HepG2 (cell line): ENCODE measurements around the gene IPPK. TPM values are rescaled to one million over a fixed set of nuclear protein-coding genes. Genes with fewer than 3 reads are reported as not detected.

ENCODE experiments used
- ATAC-seq: fragments of 200-7000 bp; cut with Tn5 transposase; 3 replicates; pipeline ENCODE4 v1.9.1; 2020; ENCODE audit warnings: mild to moderate bottlenecking, moderate library complexity
- BruUV-seq: library from RNA; stranded (reverse); fragments of 400-500 nt; replicated peaks from 2 replicates; lab custom pipeline; 2021; lab: Mats Ljungman, UMichigan
- CTCF ChIA-PET: fragments of 300-600 bp; formaldehyde crosslinking; extraction: SDS; loops from one replicate; lab custom pipeline; 2021; ENCODE audit warnings: low total read pairs, inconsistent platforms, low intra/inter-chr PET ratio; lab: Yijun Ruan, JAX
- POLR2A ChIA-PET: fragments of 350-600 bp; sonication (Branson Sonifier 250); formaldehyde crosslinking; loops from one replicate; lab custom pipeline; 2020; ENCODE audit warnings: antibody characterized with exemption, inconsistent platforms; lab: Yijun Ruan, JAX
- DNase-seq: peaks from one replicate; pipeline ENCODE4 v3.0.0-alpha.2; 2015; ENCODE audit warnings: low spot score
- FAIRE-seq: peaks from 3 replicates; lab custom pipeline; 2011; peaks lifted over from hg19 to GRCh38; lab: Jason Lieb, UNC
- H2AFZ ChIP-seq: one replicate; pipeline ENCODE4 v1.6.1; 2011; ENCODE audit warnings: low read length, inconsistent platforms
- H3K27ac ChIP-seq: fragments of 300-600 bp; 3 replicates; pipeline ENCODE4 v1.8.0; 2011; ENCODE audit warnings: mixed run types, mild to moderate bottlenecking, mixed read lengths, low read length, inconsistent platforms; ENCODE audit not compliant: insufficient read depth; ENCODE audit errors: extremely low read length
- H3K27me3 ChIP-seq, 2 experiments: fragments of 200-600 bp in 1 of 2; 2 replicates in 1 of 2; 3 replicates in 1 of 2; pipeline versions ENCODE4 v1.6.0 to v1.8.0; 2011; ENCODE audit warnings: low read length in 2 of 2, mild to moderate bottlenecking in 2 of 2, moderate library complexity in 2 of 2, inconsistent platforms in 1 of 2; ENCODE audit not compliant: insufficient read depth in 2 of 2, control insufficient read depth in 1 of 2
- H3K36me3 ChIP-seq, 2 experiments: fragments of 200-600 bp in 1 of 2; replicated peaks in 1 of 2; 2 replicates in 1 of 2; 3 replicates in 1 of 2; pipeline versions ENCODE4 v1.5.1 to v1.8.0; 2011; ENCODE audit warnings: low read length in 2 of 2, inconsistent platforms in 1 of 2; ENCODE audit not compliant: insufficient read depth in 2 of 2, control insufficient read depth in 1 of 2
- H3K4me1 ChIP-seq: 2 replicates; pipeline ENCODE4 v1.5.1; 2012; ENCODE audit warnings: low read length, inconsistent platforms; ENCODE audit not compliant: insufficient read depth
- H3K4me2 ChIP-seq: 2 replicates; pipeline ENCODE4 v1.6.0; 2011; ENCODE audit warnings: low read depth, low read length, inconsistent platforms
- H3K4me3 ChIP-seq, 3 experiments: fragments of 200-600 bp in 1 of 3; sonication (generic), shearing (Covaris generic) in 1 of 3; replicated peaks in 1 of 3; 2 replicates each; pipeline ENCODE4 v1.5.1; 2011 to 2016; ENCODE audit warnings: low read length in 3 of 3, inconsistent platforms in 2 of 3, low read depth in 2 of 3, mild to moderate bottlenecking in 2 of 3, control low read depth in 1 of 3, mixed read lengths in 1 of 3; ENCODE audit not compliant: insufficient read depth in 1 of 3
- H3K79me2 ChIP-seq: one replicate; pipeline ENCODE4 v1.6.1; 2011; ENCODE audit warnings: low read length, inconsistent platforms; ENCODE audit not compliant: insufficient read depth
- H3K9ac ChIP-seq: 2 replicates; pipeline ENCODE4 v1.6.0; 2011; ENCODE audit warnings: mild to moderate bottlenecking, low read depth, low read length, inconsistent platforms; ENCODE audit not compliant: insufficient read depth
- H3K9me3 ChIP-seq: 2 replicates; pipeline ENCODE4 v1.5.1; 2012; ENCODE audit warnings: mild to moderate bottlenecking, low read length
- H4K20me1 ChIP-seq: 2 replicates; pipeline ENCODE4 v1.6.0; 2011; ENCODE audit warnings: inconsistent platforms, mild to moderate bottlenecking, low read length, moderate library complexity; ENCODE audit not compliant: insufficient read depth
- POLR2AphosphoS2 ChIP-seq: IDR thresholded peaks from 2 replicates; pipeline ENCODE4 v1.6.1; 2011; ENCODE audit warnings: low read depth, low read length, improper control_type of control experiment
- SP4 ChIP-seq: sonication (generic); formaldehyde crosslinking; IDR thresholded peaks from 2 replicates; pipeline ENCODE4 v1.8.1; 2023; ENCODE audit warnings: mild to moderate bottlenecking, missing genetic modification reagents
- ZNF383 ChIP-seq: sonication (generic); formaldehyde crosslinking; IDR thresholded peaks from 2 replicates; pipeline ENCODE4 v1.4.0; 2020; ENCODE audit warnings: missing genetic modification reagents, mild to moderate bottlenecking, borderline replicate concordance
- ZNF672 ChIP-seq: sonication (generic); formaldehyde crosslinking; IDR thresholded peaks from 2 replicates; pipeline ENCODE4 v1.8.1; 2022; ENCODE audit warnings: missing genetic modification reagents
- WGBS: methylation state at CpG from one replicate; pipeline ENCODE4 v1.1.6; 2017; ENCODE audit warnings: low lambda C conversion rate; 5-methylcytosine and 5-hydroxymethylcytosine counted together
- in situ Hi-C: cut with HindIII; loops from 2 replicates; pipeline ENCODE4 v1.10.0; 2017; ENCODE audit warnings: low pct_unique_long_range_greater_than_20kb; ENCODE audit not compliant: extremely low pct_ligation_motif_present
- intact Hi-C: fragments of 100-400 bp; cut with micrococcal nuclease; formaldehyde crosslinking; loops from one replicate; pipeline ENCODE4 v1.10.0; 2022; ENCODE audit not compliant: unreplicated experiment
- polyA plus RNA-seq, 8 experiments: library from polyadenylated mRNA; depleted of rRNA in 3 of 8; stranded (reverse) in 7 of 8; unstranded in 1 of 8; fragments of >200 nt; fragmentation: Illumina TruSeq in 4 of 8; extraction: Trizol in 4 of 8; gene quantifications; 2 replicates each; pipeline versions ENCODE4 v1.2.1 to v1.2.3, GENCODE V29; 2011 to 2016; ENCODE audit warnings: low read depth in 4 of 8, missing spikeins in 1 of 8, mixed read lengths in 1 of 8; ENCODE audit not compliant: insufficient read depth in 1 of 8
- total RNA-seq, 5 experiments: library from RNA; depleted of rRNA; stranded (reverse); fragments of >200 nt; fragmentation: Illumina TruSeq; extraction: Trizol; gene quantifications; 2 replicates each; pipeline ENCODE4 v1.2.3, GENCODE V29; 2016; ENCODE audit warnings: low read depth in 1 of 5
- TF ChIP-seq, protein P1 (sequence below): sonication (generic); formaldehyde crosslinking; IDR thresholded peaks from 2 replicates; pipeline ENCODE4 v1.4.0; 2020; ENCODE audit warnings: mild to moderate bottlenecking, missing genetic modification reagents

IPPK gene
- total and polyA plus RNA-seq, 2 of the 13 experiments (the other 11 are each of a cell fraction or from before 2014, with no cell fraction given) = 9.9 to 14.1 TPM

DNA sequence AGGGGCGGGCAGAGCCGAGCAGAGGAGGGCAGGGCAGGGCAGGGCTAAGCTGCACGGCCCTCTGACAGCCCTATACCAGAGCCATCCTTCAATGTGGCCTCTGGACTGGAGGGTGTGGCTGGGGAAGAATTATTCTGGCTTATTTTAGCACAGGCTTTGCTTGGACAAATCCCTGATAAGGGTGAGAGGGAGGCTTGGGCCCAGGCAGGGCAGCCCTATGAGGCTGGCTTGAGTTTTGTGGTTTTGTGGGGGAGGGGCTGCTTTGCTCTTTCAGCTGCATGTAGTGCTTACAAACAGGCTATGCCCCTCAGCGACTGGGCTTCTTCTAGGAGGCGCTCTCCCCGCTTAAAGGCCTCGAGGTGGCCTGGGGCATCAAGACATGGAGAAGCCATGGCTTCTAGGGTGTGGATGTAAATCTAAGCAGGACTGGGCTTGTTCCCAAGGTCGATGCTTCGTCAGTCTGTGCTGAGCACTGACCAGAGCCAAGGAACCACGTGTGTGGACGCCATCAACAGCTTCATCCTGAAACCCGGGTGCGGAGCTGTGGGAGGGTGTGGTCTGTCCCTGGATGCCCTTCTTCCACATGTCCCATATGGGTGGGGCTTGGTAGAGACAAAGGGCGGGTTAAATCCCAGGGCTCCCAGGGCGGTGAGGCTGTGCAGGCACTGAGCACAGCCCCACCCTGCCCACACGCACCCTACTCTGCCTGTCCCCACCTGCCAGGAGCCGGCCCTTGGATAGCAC is 45.7 kb upstream of the IPPK start:
- ChIA-PET POLR2A (no interaction called here), CTCF (interaction anchor here (2.5 kb wide), 1 partner anchor 75 kb away, joined by 41 read pairs; no protein-coding TSS in a partner anchor)
- ATAC-seq (no peak), DNase-seq (no peak), FAIRE-seq (no peak)
- no TSS peak for BruUV-seq
- H3K4me3 ChIP-seq = no peak overlapping the region
- no peaks in the 10 kb centered on the region for H3K4me1 ChIP-seq
- no peaks in the 10 kb centered on the region; the same call in 1 of the 2 replicates for H4K20me1 ChIP-seq
- H3K4me2 ChIP-seq = no peak overlapping the region
- H3K27me3 ChIP-seq = no peaks in the 10 kb centered on the region
- no peaks in the 10 kb centered on the region for H3K9me3 ChIP-seq
- 98% methylated on average over 16 of the region's 17 CpGs for WGBS
- TF ChIP-seq, protein P1, sequence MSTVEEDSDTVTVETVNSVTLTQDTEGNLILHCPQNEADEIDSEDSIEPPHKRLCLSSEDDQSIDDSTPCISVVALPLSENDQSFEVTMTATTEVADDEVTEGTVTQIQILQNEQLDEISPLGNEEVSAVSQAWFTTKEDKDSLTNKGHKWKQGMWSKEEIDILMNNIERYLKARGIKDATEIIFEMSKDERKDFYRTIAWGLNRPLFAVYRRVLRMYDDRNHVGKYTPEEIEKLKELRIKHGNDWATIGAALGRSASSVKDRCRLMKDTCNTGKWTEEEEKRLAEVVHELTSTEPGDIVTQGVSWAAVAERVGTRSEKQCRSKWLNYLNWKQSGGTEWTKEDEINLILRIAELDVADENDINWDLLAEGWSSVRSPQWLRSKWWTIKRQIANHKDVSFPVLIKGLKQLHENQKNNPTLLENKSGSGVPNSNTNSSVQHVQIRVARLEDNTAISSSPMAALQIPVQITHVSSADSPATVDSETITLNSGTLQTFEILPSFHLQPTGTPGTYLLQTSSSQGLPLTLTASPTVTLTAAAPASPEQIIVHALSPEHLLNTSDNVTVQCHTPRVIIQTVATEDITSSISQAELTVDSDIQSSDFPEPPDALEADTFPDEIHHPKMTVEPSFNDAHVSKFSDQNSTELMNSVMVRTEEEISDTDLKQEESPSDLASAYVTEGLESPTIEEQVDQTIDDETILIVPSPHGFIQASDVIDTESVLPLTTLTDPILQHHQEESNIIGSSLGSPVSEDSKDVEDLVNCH (CRISPR knock-in tag) = no peak
- TF ChIP-seq SP4 (CRISPR knock-in tag) (no peak), ZNF383 (CRISPR knock-in tag) (no peak), POLR2AphosphoS2 (no peak), ZNF672 (no peak)
- intact Hi-C loops = loop anchor here (1.0 kb wide), 1 partner anchor 75 kb away; no protein-coding TSS in a partner anchor
- no peak overlapping the region for H2AFZ ChIP-seq
- H3K9ac ChIP-seq = no peak overlapping the region
- H3K36me3 ChIP-seq = peaks cover 46 to 87% of the 10 kb centered on the region in 2 experiments; a peak in 4 of 5 replicates
- in situ Hi-C loops = loop anchor here (5.0 kb wide), 1 partner anchor 72 kb away; no protein-coding TSS in a partner anchor
- no peaks in the 10 kb centered on the region for H3K79me2 ChIP-seq
- H3K27ac ChIP-seq = no peak overlapping the region
